CD4-positive, alpha-beta T cell treated with Interleukin-17A for 4 hours (primary cell): ENCODE measurements around the gene SLC24A1.

Experiments used
- DNase-seq: peaks from one replicate; pipeline ENCODE4 v3.0.0-alpha.2; 2020; ENCODE audit warnings: mixed read lengths

The SLC24A1 gene

GRCh38 chr15:65619626-65620290 is 2.0 kb upstream of the SLC24A1 start:
- no peak for DNase-seq

GRCh38 chr15:65620833-65621232 is 905 bp upstream of the SLC24A1 start:
- no peak for DNase-seq

DNA sequence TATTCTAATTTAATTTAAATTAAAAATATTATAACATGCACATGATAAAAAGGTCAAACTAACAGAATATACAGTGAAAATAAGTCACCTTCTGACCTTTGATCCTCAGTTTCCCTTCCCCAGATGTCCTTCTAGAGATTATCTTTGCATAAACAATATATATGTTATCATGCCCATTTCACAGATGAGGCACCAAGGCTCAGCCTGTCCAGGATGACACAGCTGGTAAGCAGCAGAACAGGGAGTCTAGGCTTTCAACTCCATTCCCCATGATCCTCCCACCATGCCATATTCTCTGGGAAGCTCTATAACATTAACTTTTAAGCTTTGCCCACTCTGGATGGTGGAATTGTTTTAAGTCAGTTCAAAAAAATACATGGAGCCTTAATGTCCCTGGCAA is 1.4 kb downstream of the SLC24A1 start:
- no peak for DNase-seq

GRCh38 chr15:65626856-65627255 is 5.1 kb downstream of the SLC24A1 start:
- no peak for DNase-seq

DNA sequence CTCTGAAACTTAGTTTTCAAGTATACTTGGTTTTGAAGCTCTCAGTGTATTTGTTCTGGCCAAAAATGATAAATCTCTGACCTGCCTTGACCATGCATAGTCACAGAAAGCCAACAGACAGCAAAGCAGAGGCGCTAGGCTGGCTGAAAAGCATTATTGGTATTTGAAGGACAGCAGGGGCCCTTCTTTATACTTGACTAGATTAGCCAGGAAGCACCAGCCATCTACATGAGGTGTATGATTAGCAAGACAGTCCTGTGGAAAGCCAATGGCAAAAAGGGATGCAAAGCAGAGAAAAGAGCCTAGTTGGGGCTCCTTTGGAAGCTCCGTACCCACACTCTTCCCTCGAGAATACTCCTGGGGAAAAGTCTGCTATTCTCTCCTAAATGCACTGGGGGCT is 7.8 kb downstream of the SLC24A1 start:
- DNase-seq = no peak

GRCh38 chr15:65630760-65631159 is 9.0 kb downstream of the SLC24A1 start:
- no peak for DNase-seq

GRCh38 chr15:65631503-65631902 is 9.8 kb downstream of the SLC24A1 start:
- no peak for DNase-seq

DNA sequence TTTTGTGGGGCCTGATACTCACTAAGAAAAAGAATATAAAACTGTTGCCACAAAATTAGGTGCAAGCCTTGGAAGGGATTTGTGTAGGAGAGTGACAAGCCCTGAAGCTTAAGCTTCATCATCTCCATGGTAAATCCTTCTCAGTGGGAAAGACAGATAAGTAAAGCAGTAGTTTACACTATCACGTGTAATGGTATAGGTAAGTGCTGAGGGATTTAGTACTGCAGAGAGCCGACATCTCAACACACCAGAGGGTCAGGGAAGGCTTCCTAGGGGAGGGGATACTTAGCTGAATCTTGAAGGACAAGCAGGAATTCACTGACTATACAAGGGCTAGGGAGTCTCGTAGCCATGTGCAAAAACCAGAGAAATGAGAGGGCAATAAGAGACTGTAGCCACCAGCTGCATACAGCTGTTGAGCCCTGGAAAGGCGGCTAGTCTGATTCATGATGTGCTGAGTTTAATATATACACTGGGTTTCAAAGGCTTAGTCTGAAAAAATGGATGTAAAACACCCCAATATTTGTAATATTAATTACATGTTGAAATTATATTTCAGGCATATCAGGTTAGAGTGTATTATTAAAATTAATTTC is 11.1 kb downstream of the SLC24A1 start:
- no peak for DNase-seq

GRCh38 chr15:65633752-65634151 is 12.0 kb downstream of the SLC24A1 start:
- no peak for DNase-seq

- no peak for DNase-seq
Measured at GRCh38 chr15:65634356-65634755, 12.6 kb downstream of the SLC24A1 start.

DNA sequence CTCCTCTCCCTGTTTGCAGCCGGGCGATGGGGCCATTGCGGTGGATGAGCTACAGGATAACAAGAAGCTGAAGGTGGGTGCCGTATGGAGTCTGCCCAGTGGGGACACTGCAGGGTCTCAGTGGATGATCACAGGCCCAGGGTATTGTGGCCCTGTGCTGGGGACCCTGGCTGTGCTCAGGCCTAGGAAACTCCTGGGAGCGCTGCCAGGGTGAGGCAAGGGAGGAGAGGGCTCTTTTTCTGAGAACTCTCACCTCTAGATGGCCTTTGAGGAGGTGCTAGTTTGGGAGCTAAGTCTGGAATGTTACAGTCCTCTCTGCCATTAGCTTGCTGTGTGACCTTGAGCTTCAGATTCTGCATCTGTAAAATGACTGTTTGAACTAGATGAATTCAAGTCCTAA is 16.4 kb downstream of the SLC24A1 start:
- no peak for DNase-seq

- DNase-seq = peak; percentile 45
Measured at GRCh38 chr15:65638681-65639089, 16.9 kb downstream of the SLC24A1 start.

DNA sequence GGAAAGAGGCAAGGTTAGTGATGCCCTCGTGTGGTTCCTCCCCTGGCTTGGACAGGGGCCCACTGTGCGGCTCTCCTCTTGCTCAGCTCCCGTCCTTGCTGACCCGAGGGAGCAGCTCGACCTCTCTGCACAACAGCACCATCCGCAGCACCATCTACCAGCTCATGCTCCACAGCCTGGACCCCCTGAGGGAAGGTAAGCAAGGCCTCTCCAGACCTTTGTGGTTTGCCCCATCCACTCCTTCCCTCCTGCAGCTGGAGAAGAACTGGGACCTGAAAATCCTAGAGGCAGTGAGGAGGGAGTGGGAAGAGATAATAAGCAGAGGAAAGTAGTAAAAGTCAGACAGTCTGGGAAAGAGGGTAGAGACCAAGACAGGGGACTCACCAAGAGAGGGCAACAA is 17.8 kb downstream of the SLC24A1 start:
- no peak for DNase-seq

DNA sequence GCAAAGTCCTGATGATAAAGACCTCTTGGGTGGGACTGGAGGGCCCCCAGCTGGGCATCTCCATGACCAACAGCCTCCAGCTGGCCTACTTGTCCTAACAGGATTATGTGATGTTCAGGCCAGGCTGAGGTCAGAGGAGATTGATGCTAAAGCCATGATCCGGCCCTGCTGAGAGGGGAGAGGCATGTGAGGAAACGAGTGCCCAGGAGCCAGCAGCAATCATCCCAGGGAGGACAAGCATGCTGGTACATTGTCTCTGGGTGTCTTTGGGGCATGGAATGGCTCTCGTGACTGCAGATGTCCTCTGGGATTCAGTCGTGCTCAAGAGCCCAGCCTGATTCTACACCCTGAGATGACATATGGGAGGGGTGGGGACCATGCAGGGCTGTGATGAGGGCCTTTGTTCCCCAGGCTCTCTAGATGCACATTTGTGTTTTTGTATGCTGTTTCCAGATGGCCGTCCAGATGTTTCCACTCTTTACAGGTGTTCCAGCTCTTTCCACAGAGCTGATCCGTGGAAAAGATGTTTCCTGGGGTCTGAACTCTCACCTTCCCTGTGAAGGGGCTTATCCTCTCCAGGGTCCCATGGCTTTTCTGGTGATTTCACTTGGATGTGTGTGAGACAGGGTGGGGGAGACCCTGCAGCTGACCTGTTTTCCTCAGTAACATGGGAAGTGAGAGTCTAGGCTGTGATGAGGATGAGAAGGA is 20.2 kb downstream of the SLC24A1 start:
- no peak for DNase-seq

DNA sequence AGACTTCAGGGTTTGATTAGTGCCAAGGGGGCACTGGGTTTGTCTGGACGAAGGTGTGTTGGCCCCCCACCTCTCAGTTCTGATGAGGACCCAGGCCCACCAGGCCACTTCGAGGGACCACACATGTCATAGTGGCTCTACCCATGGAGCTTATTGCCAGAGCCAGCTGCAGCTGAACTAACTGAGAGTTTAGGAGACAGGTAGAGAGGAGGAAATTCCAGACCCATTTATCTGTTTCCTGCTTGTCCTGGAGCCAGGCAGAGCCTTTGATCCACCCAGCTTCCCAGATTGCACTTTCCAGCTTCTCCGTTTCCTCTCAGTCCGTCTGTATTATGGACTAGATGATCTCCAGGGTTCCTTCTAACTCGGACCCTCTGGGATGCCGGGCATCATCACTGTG is 20.9 kb downstream of the SLC24A1 start:
- no peak for DNase-seq

DNA sequence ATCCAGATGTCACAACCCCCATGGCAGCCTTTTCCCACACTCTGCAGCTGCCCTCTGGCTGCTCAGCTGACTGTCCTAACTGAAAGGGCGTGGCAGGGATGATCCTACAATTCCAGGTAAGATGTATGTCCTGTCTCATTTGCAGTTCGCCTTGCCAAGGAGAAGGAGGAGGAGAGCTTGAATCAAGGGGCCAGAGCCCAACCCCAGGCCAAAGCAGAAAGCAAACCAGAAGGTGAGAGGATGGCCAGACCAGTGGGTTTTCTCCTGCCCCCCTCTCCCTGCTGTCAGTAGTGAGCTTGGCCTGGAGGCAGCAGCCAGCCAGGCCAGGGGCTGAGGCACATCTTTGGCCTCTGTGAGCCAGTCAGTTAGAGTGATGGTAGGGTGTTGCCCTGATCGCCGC is 22.5 kb downstream of the SLC24A1 start:
- no peak for DNase-seq

GRCh38 chr15:65645392-65645791 is 23.7 kb downstream of the SLC24A1 start:
- DNase-seq = no peak

DNA sequence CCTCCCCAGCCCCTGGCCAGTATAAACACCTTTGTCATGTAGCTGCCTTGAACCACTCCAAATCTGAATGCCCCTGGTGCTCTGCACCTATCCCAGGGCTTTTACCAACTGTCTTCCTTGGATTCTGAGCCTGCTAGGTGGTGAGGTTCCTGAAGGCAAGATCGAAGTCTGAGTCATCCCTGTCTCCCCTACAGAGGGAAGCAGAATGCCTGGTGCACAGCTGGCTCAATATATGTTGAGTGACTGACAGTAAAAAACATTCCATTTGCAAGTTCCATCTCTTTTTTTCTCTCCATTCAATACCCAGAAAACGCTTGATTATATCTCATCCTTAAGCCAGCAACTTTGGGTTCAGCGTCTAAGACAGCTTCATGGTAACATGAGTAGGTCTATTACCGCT is 24.7 kb downstream of the SLC24A1 start:
- no peak for DNase-seq

GRCh38 chr15:65650312-65651041 is 28.7 kb downstream of the SLC24A1 start:
- no peak for DNase-seq

- no peak for DNase-seq
Measured at GRCh38 chr15:65651042-65651322, 29.2 kb downstream of the SLC24A1 start.

DNA sequence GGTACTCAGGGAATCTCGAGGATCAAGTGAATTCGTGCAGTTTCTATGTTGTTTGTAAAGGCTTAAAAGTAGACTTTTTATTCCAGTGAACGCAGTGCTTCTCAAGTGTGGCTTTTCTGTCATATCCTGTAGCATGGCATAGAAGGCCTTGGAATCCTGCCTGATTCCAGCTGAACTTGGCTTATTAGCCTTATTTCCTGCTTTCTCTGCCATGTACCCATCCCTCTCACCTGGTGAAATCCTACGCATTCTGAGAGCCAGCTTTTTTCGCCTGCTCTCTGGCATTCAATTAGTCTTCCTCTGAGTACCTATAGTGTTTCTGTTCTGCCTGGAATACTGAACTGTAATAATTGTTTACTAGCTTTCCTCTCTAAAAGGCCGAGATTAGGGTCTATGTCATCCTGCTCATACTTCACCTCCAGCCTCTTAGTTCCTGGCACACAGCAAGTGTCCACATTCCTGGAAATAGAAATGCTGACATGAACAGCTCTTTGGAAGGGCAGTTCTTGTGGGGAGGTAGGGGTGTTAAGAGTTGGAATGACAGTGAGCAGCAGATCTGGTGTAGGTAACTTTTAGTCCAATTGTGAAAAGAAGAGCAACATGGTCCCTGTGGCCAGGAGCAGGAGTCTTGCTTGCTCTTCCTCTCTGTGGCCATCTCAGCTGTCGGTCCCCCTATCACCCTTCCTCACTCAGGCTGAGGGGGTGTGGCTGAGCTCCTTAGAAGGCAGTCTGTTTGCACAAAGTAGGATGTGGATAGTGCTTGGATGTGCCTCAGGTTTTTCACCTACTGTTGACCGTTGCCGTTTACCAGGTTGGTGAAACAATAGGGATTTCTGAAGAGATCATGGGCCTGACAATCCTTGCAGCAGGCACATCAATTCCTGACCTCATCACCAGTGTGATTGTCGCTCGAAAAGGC is 30.4 kb downstream of the SLC24A1 start:
- DNase-seq = no peak

DNA sequence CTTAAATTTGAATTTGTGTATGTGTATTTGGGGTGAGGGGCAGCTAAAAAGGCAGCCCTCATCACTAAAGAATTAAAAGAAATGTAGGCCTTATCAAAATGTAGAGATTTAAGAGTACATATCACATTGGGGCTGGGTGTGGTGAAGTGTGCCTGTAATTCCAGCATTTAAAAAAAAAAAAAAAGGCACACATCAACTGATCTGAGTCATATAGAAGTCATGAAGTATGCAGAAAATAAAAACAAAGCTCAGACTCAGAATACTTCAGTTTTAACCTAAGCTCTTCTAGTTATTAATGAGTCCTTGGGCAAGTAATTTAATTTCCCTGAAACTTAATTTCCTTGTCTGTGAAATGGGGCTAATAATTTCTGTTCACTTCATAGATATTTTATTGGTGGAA is 31.6 kb downstream of the SLC24A1 start:
- DNase-seq = no peak
